ENCODE results near the gene TRAPPC10. TPM values are rescaled to one million over a fixed set of nuclear protein-coding genes. Genes with fewer than 3 reads are reported as not detected.

The TRAPPC10 gene
- total and polyA plus RNA-seq, 2 donors from 2014 or later = 8.8 to 48.5 TPM

- intact Hi-C loops (cut with DNase I) = no loop called here
- H3K9ac ChIP-seq (ENCODE audit: low read length in 3 of 3) = no peak overlapping the region
- H3K27ac ChIP-seq (ENCODE audit: low read depth in 2 of 2, low read length in 2 of 2) = no peak overlapping the region
- FAIRE-seq = no peak
- H3K27me3 ChIP-seq (ENCODE audit: control insufficient read depth, insufficient read depth, low read length) = no peaks in the 10 kb centered on the region
- peaks cover 0 to 31% (median 16%) of the 10 kb centered on the region in 3 donors for H3K36me3 ChIP-seq (ENCODE audit: control insufficient read depth in 2 of 3, insufficient read depth in 3 of 3, low read length in 3 of 3)
- peak in 1 of 5 donors; percentile 37 for DNase-seq
- no peak overlapping the region for H3K4me3 ChIP-seq (ENCODE audit: low read length in 3 of 3)
- no peaks in the 10 kb centered on the region for H3K9me3 ChIP-seq (ENCODE audit: control insufficient read depth in 2 of 3, insufficient read depth in 1 of 3, low read length in 3 of 3)
- no peaks in the 10 kb centered on the region for H3K4me1 ChIP-seq (ENCODE audit: control insufficient read depth in 2 of 3, insufficient read depth in 2 of 3, low read depth in 1 of 3, low read length in 3 of 3)
- no peak for TF ChIP-seq CTCF (IDR thresholded peaks at IDR 0.05; ENCODE audit: borderline replicate concordance, extremely low read depth, insufficient read depth)
Observed at GRCh38 chr21:43967981-43968380, 44.1 kb upstream of the TRAPPC10 start.

GRCh38 chr21:43968410-43969114 is 43.5 kb upstream of the TRAPPC10 start:
- no peak for TF ChIP-seq CTCF (IDR thresholded peaks at IDR 0.05; ENCODE audit: borderline replicate concordance, extremely low read depth, insufficient read depth)
- FAIRE-seq (no peak), DNase-seq (no peak)
- Histone ChIP-seq H3K4me3 (ENCODE audit: low read length in 3 of 3) (no peak overlapping the region), H3K9ac (ENCODE audit: low read length in 3 of 3) (no peak overlapping the region), H3K27ac (ENCODE audit: low read depth in 2 of 2, low read length in 2 of 2) (no peak overlapping the region), H3K4me1 (ENCODE audit: control insufficient read depth in 2 of 3, insufficient read depth in 2 of 3, low read depth in 1 of 3, low read length in 3 of 3) (no peaks in the 10 kb centered on the region), H3K36me3 (ENCODE audit: control insufficient read depth in 2 of 3, insufficient read depth in 3 of 3, low read length in 3 of 3) (peaks cover 0 to 35% (median 16%) of the 10 kb centered on the region in 3 donors), H3K27me3 (ENCODE audit: control insufficient read depth, insufficient read depth, low read length) (no peaks in the 10 kb centered on the region), H3K9me3 (ENCODE audit: control insufficient read depth in 2 of 3, insufficient read depth in 1 of 3, low read length in 3 of 3) (no peaks in the 10 kb centered on the region)
- intact Hi-C loops (cut with DNase I) = no loop called here

- Histone ChIP-seq H3K9me3 (ENCODE audit: control insufficient read depth in 2 of 3, insufficient read depth in 1 of 3, low read length in 3 of 3) (no peaks in the 10 kb centered on the region), H3K27ac (ENCODE audit: low read depth in 2 of 2, low read length in 2 of 2) (no peak overlapping the region), H3K27me3 (ENCODE audit: control insufficient read depth, insufficient read depth, low read length) (no peaks in the 10 kb centered on the region), H3K4me3 (ENCODE audit: low read length in 3 of 3) (no peak overlapping the region), H3K9ac (ENCODE audit: low read length in 3 of 3) (no peak overlapping the region), H3K4me1 (ENCODE audit: control insufficient read depth in 2 of 3, insufficient read depth in 2 of 3, low read depth in 1 of 3, low read length in 3 of 3) (no peaks in the 10 kb centered on the region), H3K36me3 (ENCODE audit: control insufficient read depth in 2 of 3, insufficient read depth in 3 of 3, low read length in 3 of 3) (peaks cover 0 to 35% (median 16%) of the 10 kb centered on the region in 3 donors)
- no peak for DNase-seq
- FAIRE-seq = no peak
- intact Hi-C loops (cut with DNase I) = no loop called here
- no peak for TF ChIP-seq CTCF (IDR thresholded peaks at IDR 0.05; ENCODE audit: borderline replicate concordance, extremely low read depth, insufficient read depth)
Observed at GRCh38 chr21:43969115-43969444, 43.0 kb upstream of the TRAPPC10 start.

All from kidney (tissue), 14 donors.